ENCODE data around the gene C19orf81.

The C19orf81 gene

DNA sequence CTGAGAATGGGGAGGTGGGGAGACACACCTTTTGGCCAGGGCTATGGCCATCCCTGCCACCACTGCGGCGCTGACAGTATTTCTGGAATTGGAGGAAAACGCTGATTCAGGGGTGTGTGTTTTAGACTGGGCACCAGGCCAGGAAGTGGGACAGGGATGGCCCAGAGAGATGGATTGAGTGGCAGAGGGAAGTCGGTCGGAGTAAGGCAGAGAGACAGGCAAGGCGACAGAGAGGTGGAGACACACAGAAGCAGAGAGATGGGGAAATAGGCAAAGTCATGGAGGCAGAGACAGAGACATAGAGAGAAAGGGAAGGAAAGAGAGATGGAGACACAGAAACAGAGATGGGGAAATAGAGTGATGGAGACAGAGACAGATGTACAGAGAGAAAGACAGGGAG, 4.1 kb upstream of the C19orf81 start:
- Histone ChIP-seq H3K27ac (no peak overlapping the region), H3K36me3 (replicated peaks) (no peaks in the 10 kb centered on the region), H3K27me3 (replicated peaks) (peaks cover 3% of the 10 kb centered on the region), H3K4me3 (ENCODE audit: low read depth, low read length) (no peak overlapping the region)
- in situ Hi-C loops (cut with HindIII; ENCODE audit: low pct_ligation_motif_present, low sequenced_read_pairs): no loop called here
- TF ChIP-seq, protein P1, sequence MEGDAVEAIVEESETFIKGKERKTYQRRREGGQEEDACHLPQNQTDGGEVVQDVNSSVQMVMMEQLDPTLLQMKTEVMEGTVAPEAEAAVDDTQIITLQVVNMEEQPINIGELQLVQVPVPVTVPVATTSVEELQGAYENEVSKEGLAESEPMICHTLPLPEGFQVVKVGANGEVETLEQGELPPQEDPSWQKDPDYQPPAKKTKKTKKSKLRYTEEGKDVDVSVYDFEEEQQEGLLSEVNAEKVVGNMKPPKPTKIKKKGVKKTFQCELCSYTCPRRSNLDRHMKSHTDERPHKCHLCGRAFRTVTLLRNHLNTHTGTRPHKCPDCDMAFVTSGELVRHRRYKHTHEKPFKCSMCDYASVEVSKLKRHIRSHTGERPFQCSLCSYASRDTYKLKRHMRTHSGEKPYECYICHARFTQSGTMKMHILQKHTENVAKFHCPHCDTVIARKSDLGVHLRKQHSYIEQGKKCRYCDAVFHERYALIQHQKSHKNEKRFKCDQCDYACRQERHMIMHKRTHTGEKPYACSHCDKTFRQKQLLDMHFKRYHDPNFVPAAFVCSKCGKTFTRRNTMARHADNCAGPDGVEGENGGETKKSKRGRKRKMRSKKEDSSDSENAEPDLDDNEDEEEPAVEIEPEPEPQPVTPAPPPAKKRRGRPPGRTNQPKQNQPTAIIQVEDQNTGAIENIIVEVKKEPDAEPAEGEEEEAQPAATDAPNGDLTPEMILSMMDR (IDR thresholded peaks at IDR 0.05; ENCODE audit: low read depth, low read length, missing control alignments): no peak
- no peak for DNase-seq

DNA sequence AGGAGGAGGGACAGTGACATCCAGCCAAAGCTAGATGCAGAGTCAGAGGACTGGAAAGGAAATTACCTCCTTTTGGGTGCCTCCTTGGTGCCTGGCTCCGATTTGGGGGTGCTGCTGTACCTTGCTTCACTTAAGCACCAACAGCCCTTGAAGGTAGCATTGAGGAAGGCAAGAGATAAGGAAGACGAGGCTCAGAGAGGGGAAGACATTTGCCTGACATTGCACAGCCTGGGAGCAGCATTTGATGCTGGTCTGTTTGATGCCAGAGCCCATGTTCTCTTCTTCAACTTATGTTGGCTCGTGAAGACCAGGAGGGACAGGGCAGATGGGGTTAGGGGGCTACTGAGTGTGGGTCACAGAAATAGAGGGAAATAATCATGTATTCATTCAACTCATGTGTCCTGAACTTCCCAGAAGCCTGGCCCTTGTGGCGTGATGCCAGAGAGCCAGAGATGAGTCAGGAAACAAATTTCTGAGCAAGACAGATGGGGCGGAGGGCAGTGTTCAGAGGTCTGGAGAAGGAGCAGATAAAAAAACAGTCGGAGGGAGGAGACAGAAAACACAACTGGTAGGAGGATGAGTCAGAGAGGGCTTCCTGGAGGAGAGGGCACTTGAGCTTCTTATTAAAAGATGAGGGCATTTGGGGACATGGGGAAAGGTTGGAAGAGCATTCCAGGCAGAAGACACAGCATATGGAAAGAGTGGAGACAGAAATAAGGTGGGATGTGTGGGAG, 3.0 kb upstream of the C19orf81 start:
- Histone ChIP-seq H3K36me3 (replicated peaks) (no peaks in the 10 kb centered on the region), H3K27ac (no peak overlapping the region), H3K4me3 (ENCODE audit: low read depth, low read length) (no peak overlapping the region), H3K27me3 (replicated peaks) (no peaks in the 10 kb centered on the region)
- TF ChIP-seq, protein P1 (IDR thresholded peaks at IDR 0.05; ENCODE audit: low read depth, low read length, missing control alignments): no peak
- DNase-seq: peak; percentile 79
- in situ Hi-C loops (cut with HindIII; ENCODE audit: low pct_ligation_motif_present, low sequenced_read_pairs): no loop called here

DNA sequence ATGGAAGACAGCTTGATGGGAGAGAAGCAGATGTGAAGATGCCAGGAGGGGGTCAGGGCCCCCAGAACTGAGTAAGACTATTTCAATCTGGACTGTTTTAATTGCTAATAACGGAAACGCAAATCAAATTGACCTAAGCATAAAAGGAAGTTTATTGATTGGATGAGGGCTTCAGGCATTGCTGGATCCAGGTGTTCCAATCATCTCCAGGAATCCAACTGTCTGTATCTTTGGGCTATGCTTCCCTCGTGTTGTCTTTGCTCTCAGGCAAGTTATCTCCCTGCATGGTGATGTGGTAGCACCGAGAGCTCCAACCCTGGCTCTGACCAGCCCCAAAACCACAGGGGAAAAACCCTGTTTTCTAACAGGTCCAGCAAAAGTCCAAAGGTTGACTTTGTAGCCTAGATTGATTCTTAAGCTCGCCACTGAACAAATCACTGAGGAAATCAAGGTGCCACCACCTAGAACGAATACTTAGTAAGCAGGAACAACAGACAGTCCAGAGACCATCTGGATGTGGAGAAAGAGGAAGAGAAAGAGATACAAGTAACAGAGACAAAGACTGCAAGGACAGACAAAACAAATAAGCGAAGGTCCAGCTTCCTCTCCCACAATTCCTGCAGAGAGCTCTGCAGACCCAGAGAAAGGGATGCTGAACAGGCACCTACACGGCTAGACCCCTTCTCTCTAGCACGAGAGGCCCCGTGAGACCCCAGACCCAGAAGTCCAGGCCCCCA, 1.2 kb upstream of the C19orf81 start:
- in situ Hi-C loops (cut with HindIII; ENCODE audit: low pct_ligation_motif_present, low sequenced_read_pairs): no loop called here
- Histone ChIP-seq H3K27me3 (replicated peaks) (no peaks in the 10 kb centered on the region), H3K27ac (no peak overlapping the region), H3K36me3 (replicated peaks) (no peaks in the 10 kb centered on the region), H3K4me3 (ENCODE audit: low read depth, low read length) (no peak overlapping the region)
- TF ChIP-seq, protein P1 (IDR thresholded peaks at IDR 0.05; ENCODE audit: low read depth, low read length, missing control alignments): no peak
- no peak for DNase-seq

DNA sequence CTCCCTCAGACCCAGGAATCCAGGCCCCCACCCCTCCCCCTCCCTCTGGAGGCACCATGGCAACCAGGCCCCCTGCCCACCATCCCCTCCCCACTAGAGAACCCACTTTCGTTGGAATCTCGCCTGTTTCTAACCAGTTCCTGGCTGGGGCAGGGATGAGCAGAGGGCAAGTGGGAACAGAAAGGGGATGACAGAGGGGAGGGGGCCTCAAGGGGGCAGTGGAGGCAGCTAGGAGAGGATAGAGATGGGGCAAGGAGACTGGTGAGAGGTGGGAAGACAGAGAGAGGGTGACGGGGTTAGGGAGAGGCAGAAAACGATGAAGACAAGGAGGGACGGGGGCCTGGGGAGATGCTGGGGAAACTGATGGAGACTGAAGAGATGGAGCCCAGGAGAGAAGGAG, 586 bp upstream of the C19orf81 start:
- Histone ChIP-seq H3K36me3 (replicated peaks) (no peaks in the 10 kb centered on the region), H3K27ac (no peak overlapping the region), H3K27me3 (replicated peaks) (no peaks in the 10 kb centered on the region), H3K4me3 (ENCODE audit: low read depth, low read length) (no peak overlapping the region)
- TF ChIP-seq, protein P1 (IDR thresholded peaks at IDR 0.05; ENCODE audit: low read depth, low read length, missing control alignments): no peak
- in situ Hi-C loops (cut with HindIII; ENCODE audit: low pct_ligation_motif_present, low sequenced_read_pairs): no loop called here
- DNase-seq: no peak

DNA sequence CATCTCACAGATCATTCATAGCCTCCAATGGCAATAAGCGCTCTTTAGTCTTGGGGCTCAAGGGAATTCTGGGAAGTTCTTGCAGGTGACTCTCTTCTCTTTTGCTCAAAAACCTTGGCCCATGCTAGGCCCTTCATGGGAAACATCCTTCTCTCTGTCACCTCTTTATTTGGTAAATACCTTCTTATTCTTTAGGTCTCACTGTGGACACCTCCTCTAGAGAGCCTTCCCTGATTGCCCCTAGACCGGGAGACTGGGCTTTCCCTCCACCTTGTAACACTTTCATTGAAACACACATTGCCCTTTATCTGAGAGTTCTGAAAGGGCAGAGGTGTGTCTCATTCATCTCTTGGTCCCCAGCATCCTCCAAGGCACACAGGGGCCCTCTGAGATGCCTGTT, 1.9 kb downstream of the C19orf81 start:
- Histone ChIP-seq H3K36me3 (replicated peaks) (no peaks in the 10 kb centered on the region), H3K27me3 (replicated peaks) (no peaks in the 10 kb centered on the region), H3K27ac (no peak overlapping the region), H3K4me3 (ENCODE audit: low read depth, low read length) (no peak overlapping the region)
- no peak for DNase-seq
- in situ Hi-C loops (cut with HindIII; ENCODE audit: low pct_ligation_motif_present, low sequenced_read_pairs): no loop called here
- TF ChIP-seq, protein P1 (IDR thresholded peaks at IDR 0.05; ENCODE audit: low read depth, low read length, missing control alignments): no peak
